HL-60 (cell line): Measurements from ENCODE around the gene LIMK1.

Experiments used
- POLR2AphosphoS5 ChIP-seq: IDR thresholded peaks from 2 replicates; pipeline ENCODE4 v1.6.1; 2012; ENCODE audit warnings: low read depth
- SPI1 ChIP-seq: IDR thresholded peaks from 2 replicates; pipeline ENCODE4 v1.6.1; 2012; ENCODE audit warnings: low read depth, mild to moderate bottlenecking, borderline replicate concordance
- TF ChIP-seq, protein P1 (sequence below): IDR thresholded peaks from 2 replicates; pipeline ENCODE4 v1.6.1; 2012; ENCODE audit warnings: low read depth; ENCODE audit not compliant: insufficient replicate concordance
- TF ChIP-seq, protein P2 (sequence below): IDR thresholded peaks from one replicate; pipeline ENCODE4 v1.5.1; 2011; ENCODE audit warnings: low read length, control low read depth, inconsistent platforms; ENCODE audit not compliant: insufficient read depth

DNA sequence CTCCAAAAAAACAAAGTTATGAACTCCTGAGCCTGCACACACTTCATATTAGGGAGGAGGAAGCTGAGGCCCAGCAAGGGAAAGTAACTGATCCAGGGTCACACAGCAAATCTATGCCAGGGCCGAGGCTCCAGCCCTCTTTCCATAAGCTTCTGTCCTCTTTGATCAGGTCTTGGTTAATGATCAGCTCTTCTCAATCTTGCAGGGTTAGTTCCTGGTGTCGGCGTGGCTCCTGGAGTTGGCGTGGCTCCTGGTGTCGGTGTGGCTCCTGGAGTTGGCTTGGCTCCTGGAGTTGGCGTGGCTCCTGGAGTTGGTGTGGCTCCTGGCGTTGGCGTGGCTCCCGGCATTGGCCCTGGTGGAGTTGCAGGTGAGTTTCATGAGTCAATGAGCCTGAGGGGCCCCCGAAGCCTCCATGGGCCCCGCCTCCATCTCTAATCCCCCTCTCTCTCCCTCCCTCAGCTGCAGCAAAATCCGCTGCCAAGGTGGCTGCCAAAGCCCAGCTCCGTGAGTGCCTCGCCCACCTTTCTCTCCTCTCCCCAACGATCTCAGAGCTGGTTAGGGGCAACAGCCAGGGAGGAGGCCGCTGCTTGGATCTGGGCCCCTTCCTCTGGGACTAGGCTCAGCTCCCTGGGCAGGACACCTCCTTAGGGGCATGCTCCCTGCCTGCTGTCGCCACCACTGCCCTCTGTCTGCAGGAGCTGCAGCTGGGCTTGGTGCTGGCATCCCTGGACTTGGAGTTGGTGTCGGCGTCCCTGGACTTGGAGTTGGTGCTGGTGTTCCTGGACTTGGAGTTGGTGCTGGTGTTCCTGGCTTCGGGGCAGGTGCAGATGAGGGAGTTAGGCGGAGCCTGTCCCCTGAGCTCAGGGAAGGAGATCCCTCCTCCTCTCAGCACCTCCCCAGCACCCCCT is 23.7 kb upstream of the LIMK1 start:
- TF ChIP-seq, protein P1, sequence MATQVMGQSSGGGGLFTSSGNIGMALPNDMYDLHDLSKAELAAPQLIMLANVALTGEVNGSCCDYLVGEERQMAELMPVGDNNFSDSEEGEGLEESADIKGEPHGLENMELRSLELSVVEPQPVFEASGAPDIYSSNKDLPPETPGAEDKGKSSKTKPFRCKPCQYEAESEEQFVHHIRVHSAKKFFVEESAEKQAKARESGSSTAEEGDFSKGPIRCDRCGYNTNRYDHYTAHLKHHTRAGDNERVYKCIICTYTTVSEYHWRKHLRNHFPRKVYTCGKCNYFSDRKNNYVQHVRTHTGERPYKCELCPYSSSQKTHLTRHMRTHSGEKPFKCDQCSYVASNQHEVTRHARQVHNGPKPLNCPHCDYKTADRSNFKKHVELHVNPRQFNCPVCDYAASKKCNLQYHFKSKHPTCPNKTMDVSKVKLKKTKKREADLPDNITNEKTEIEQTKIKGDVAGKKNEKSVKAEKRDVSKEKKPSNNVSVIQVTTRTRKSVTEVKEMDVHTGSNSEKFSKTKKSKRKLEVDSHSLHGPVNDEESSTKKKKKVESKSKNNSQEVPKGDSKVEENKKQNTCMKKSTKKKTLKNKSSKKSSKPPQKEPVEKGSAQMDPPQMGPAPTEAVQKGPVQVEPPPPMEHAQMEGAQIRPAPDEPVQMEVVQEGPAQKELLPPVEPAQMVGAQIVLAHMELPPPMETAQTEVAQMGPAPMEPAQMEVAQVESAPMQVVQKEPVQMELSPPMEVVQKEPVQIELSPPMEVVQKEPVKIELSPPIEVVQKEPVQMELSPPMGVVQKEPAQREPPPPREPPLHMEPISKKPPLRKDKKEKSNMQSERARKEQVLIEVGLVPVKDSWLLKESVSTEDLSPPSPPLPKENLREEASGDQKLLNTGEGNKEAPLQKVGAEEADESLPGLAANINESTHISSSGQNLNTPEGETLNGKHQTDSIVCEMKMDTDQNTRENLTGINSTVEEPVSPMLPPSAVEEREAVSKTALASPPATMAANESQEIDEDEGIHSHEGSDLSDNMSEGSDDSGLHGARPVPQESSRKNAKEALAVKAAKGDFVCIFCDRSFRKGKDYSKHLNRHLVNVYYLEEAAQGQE = no peak
- TF ChIP-seq, protein P2, sequence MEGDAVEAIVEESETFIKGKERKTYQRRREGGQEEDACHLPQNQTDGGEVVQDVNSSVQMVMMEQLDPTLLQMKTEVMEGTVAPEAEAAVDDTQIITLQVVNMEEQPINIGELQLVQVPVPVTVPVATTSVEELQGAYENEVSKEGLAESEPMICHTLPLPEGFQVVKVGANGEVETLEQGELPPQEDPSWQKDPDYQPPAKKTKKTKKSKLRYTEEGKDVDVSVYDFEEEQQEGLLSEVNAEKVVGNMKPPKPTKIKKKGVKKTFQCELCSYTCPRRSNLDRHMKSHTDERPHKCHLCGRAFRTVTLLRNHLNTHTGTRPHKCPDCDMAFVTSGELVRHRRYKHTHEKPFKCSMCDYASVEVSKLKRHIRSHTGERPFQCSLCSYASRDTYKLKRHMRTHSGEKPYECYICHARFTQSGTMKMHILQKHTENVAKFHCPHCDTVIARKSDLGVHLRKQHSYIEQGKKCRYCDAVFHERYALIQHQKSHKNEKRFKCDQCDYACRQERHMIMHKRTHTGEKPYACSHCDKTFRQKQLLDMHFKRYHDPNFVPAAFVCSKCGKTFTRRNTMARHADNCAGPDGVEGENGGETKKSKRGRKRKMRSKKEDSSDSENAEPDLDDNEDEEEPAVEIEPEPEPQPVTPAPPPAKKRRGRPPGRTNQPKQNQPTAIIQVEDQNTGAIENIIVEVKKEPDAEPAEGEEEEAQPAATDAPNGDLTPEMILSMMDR = no peak
- TF ChIP-seq SPI1 = no peak
- no peak for TF ChIP-seq POLR2AphosphoS5
